ENCODE measurements around the gene SIK2.
"Not testable (repeated sequence)": the region's sequence is repeated elsewhere in the genome, so short reads cannot be mapped to it uniquely, and the experiment has no call there.

SIK2 gene

GRCh38 chr11:111765320-111765983 lies 163.2 kb downstream of the SIK2 start:
- DNase-seq, result peak in 1 of 2 donors; percentile 8

- peak; percentile 45 to 70 for DNase-seq
These were observed 164.0 kb downstream of the SIK2 start, which contains the start of gene PPP2R1B for GRCh38 chr11:111765984-111766833. PPP2R1B (minus strand) TSS chr11:111766389; CDS start chr11:111766361, 28 bp downstream.

DNA sequence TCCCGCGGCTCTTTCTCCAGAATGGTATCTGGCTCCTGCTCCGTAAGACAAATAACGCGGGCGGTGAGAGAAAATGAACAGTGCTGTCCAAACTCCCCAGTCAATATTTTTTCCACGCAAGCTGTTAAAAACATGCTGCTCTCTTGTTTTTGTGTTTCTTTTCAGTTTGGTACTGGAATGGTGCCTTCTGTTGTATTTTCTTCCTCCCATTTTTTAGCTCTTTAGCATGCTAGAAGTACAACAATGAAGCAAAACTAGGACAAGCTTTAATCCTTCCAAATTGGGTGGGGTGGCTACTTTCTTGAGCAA lies 164.5 kb downstream of the SIK2 start:
- DNase-seq, result no peak

- no peak for DNase-seq
These were observed 168.4 kb downstream of the SIK2 start for GRCh38 chr11:111770581-111771134.

DNA sequence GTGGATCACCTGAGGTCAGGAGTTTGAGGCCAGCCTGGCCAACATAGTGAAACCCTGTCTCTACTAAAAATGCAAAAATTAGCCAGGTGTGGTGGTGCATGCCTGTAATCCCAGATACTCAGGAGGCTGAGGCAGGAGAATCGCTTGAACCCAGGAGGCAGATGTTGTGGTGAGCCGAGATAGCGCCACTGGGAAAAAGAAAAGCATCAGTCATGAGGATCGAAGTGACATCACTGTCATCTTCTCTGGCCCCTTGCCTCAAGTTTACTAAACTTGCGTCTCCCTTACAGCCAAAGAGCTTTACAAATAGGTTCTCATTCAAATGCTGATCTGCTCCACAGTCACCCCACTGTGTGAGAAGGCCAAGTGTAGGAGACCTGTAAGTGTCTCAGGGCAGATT lies 169.0 kb downstream of the SIK2 start:
- not testable (repeated sequence) for DNase-seq

DNA sequence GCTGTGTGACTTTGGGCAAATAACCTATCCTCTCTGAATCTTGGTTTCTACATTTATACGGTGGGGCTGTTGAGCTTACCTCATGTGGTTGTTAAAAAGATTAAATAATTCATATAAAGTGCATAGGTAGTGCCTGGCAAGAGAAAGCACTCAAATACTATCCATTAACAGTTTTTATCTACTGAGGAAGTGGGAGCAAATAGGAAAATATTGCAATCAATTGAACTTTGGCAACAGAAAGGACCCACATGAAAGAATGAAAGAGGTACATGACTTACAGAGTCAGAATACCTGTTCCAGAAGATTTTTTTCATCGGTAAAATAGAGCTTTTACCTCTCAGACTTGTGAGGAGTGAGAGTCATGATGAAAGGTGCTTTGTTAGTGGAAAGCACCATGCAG lies 170.3 kb downstream of the SIK2 start:
- no peak for DNase-seq

- DNase-seq, result no peak
These were observed 172.9 kb downstream of the SIK2 start for GRCh38 chr11:111774955-111775710.

DNA sequence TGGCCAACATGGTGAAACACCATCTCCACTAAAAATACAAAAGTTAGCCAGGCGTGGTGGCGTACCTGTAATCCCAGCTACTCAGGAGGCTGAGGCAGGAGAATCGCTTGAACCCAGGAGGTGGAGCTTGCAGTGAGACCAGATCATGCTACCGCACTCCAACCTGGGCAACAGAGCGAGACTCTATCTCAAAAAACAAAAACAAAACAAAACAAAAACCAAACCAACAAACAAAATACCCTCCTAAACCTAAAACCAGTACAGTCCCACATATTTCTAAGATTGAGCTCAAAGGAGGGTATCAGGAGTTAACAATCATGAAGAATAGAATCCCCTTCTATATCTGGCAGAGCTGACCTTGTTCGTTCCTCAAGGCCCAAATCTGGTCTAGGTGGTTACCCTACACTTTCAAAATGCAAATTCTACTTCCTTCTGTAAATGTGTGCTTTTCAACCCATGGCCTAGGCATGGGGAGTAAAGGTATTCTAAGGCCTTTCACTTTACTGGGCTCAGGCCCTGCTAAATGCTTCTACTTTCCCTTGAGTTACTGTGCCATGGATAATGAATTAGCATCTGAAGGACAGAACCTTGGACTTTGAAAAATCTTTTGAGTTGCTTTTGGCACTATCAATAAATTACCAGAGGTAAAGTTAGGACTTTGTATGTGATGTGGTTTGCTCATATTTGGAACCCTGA lies 174.3 kb downstream of the SIK2 start:
- no peak for DNase-seq

- DNase-seq, result peak; percentile 43 to 71
These were observed 175.1 kb downstream of the SIK2 start for GRCh38 chr11:111777094-111778046.

GRCh38 chr11:111778047-111778558 lies 175.9 kb downstream of the SIK2 start:
- no peak for DNase-seq

- DNase-seq, result no peak
These were observed 176.9 kb downstream of the SIK2 start for GRCh38 chr11:111779118-111779517.
